GM10248 (cell line): ENCODE results near the gene SESN1.

Experiments used
- CTCF ChIA-PET: fragments of 300-600 bp; sonication (Branson Sonifier 250); formaldehyde crosslinking; extraction: SDS; loops from one replicate; lab custom pipeline; 2021; ENCODE audit warnings: antibody characterized with exemption; lab: Yijun Ruan, JAX
- POLR2A ChIA-PET: fragments of 350-650 bp; sonication (Branson Sonifier 250); formaldehyde crosslinking; extraction: SDS; loops from one replicate; lab custom pipeline; 2020; ENCODE audit warnings: antibody characterized with exemption; lab: Yijun Ruan, JAX
- DNase-seq: peaks from one replicate; pipeline ENCODE4 v3.0.0; 2012; ENCODE audit errors: extremely low spot score
- CTCF ChIP-seq: IDR thresholded peaks from 2 replicates; pipeline ENCODE4 v1.5.1; 2012; ENCODE audit warnings: mild to moderate bottlenecking, low read depth; ENCODE audit errors: extremely low read depth, missing control alignments, control extremely low read depth

Gene SESN1

DNA sequence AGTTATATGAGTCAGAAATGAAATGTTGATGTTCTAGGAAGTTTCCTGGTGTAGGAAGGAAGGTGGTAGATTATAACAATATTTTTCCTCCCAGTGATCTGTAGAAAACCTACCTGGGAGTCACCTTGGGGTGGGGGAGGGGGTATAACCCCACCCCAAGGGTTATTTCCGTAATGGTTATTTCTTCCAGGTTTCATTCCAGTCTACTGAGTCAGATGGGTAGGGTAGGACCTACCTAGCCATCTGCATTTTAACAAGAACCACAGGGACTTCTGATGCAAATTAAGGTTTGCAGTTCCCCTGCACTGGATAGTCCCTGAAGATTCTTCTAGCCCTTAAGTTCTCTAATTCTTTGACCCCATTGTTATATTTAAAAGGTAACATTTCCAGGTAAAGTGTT lies 157.5 kb downstream of the SESN1 start:
- ChIA-PET POLR2A (no interaction called here), CTCF (no interaction called here)
- no peak for DNase-seq
- no peak for TF ChIP-seq CTCF
